Trophoblast cell (in vitro differentiated cells and primary cell): ENCODE results near the gene ADGRB3.

ENCODE experiments used
- DNase-seq, 2 donors: peaks; one replicate each; pipeline ENCODE4 v3.0.0-alpha.2; 2016
- H2AFZ ChIP-seq: 2 replicates; pipeline ENCODE4 v1.6.1; 2013; ENCODE audit warnings: low read length, moderate library complexity, mild to moderate bottlenecking; ENCODE audit not compliant: insufficient read depth, poor library complexity
- H2AK5ac ChIP-seq: 2 replicates; pipeline ENCODE4 v1.6.1; 2013; ENCODE audit warnings: mild to moderate bottlenecking, low read length
- H2BK120ac ChIP-seq: 2 replicates; pipeline ENCODE4 v1.6.1; 2013; ENCODE audit warnings: low read length, mild to moderate bottlenecking, moderate library complexity; ENCODE audit not compliant: insufficient read depth, poor library complexity
- H2BK12ac ChIP-seq: 2 replicates; pipeline ENCODE4 v1.6.1; 2013; ENCODE audit warnings: mild to moderate bottlenecking, low read length, moderate library complexity
- H2BK5ac ChIP-seq: 2 replicates; pipeline ENCODE4 v1.6.1; 2013; ENCODE audit warnings: low read length, low read depth, moderate library complexity, mild to moderate bottlenecking; ENCODE audit not compliant: poor library complexity
- H3K14ac ChIP-seq: 2 replicates; pipeline ENCODE4 v1.6.1; 2013; ENCODE audit warnings: mild to moderate bottlenecking, low read length
- H3K18ac ChIP-seq: 2 replicates; pipeline ENCODE4 v1.6.1; 2013; ENCODE audit warnings: mild to moderate bottlenecking, low read length
- H3K23ac ChIP-seq: 2 replicates; pipeline ENCODE4 v1.6.1; 2013; ENCODE audit warnings: low read length
- H3K27ac ChIP-seq: 2 replicates; pipeline ENCODE4 v1.5.1; 2013; ENCODE audit warnings: low read depth, mild to moderate bottlenecking, inconsistent platforms, low read length, moderate library complexity
- H3K27me3 ChIP-seq: 2 replicates; pipeline ENCODE4 v1.6.1; 2013; ENCODE audit warnings: inconsistent platforms, mild to moderate bottlenecking, low read length, moderate library complexity; ENCODE audit not compliant: insufficient read depth
- H3K36me3 ChIP-seq, 2 experiments: 1 replicate in 1 of 2; 2 replicates in 1 of 2; pipeline ENCODE4 v1.6.1; 2013; ENCODE audit warnings: low read length in 2 of 2, mild to moderate bottlenecking in 2 of 2, moderate library complexity in 1 of 2; ENCODE audit not compliant: insufficient read depth in 2 of 2, control insufficient read depth in 1 of 2
- H3K4ac ChIP-seq: 2 replicates; pipeline ENCODE4 v1.6.1; 2013; ENCODE audit warnings: low read depth, mild to moderate bottlenecking, low read length, moderate library complexity
- H3K4me1 ChIP-seq, 2 experiments: 1 replicate in 1 of 2; 2 replicates in 1 of 2; pipeline ENCODE4 v1.6.1; 2013; ENCODE audit warnings: low read length in 2 of 2, mild to moderate bottlenecking in 2 of 2, moderate library complexity in 1 of 2; ENCODE audit not compliant: insufficient read depth in 2 of 2, control insufficient read depth in 1 of 2
- H3K4me2 ChIP-seq: 2 replicates; pipeline ENCODE4 v1.6.1; 2013; ENCODE audit warnings: inconsistent platforms, mild to moderate bottlenecking, low read length, moderate library complexity
- H3K4me3 ChIP-seq: 2 replicates; pipeline ENCODE4 v1.5.1; 2013; ENCODE audit warnings: mild to moderate bottlenecking, low read depth, low read length, inconsistent platforms
- H3K79me1 ChIP-seq: one replicate; pipeline ENCODE4 v1.6.1; 2013; ENCODE audit warnings: low read length
- H3K79me2 ChIP-seq: 2 replicates; pipeline ENCODE4 v1.6.1; 2013; ENCODE audit warnings: low read length, mild to moderate bottlenecking; ENCODE audit not compliant: control insufficient read depth, insufficient read depth, poor library complexity
- H3K9ac ChIP-seq: 2 replicates; pipeline ENCODE4 v1.6.1; 2013; ENCODE audit warnings: mild to moderate bottlenecking, low read length
- H3K9me3 ChIP-seq: 2 replicates; pipeline ENCODE4 v1.6.1; 2013; ENCODE audit warnings: low read depth, mild to moderate bottlenecking, control low read depth, inconsistent platforms, low read length; ENCODE audit not compliant: insufficient read depth
- H4K12ac ChIP-seq: 2 replicates; pipeline ENCODE4 v1.6.1; 2013; ENCODE audit warnings: low read depth, mild to moderate bottlenecking, low read length, moderate library complexity
- H4K8ac ChIP-seq: 2 replicates; pipeline ENCODE4 v1.6.1; 2013; ENCODE audit warnings: low read depth, mild to moderate bottlenecking, low read length, moderate library complexity
- H4K91ac ChIP-seq: one replicate; pipeline ENCODE4 v1.6.1; 2013; ENCODE audit warnings: low read depth, mild to moderate bottlenecking, low read length, moderate library complexity
- WGBS: extraction: QIAGEN DNeasy Blood & Tissue Kit; methylation state at CpG from one replicate; pipeline ENCODE4 v1.1.7; 2013; ENCODE audit warnings: missing lambda C conversion rate; ENCODE audit not compliant: insufficient read length, insufficient coverage; ENCODE audit errors: extremely low coverage; 5-methylcytosine and 5-hydroxymethylcytosine counted together

The ADGRB3 gene

DNA sequence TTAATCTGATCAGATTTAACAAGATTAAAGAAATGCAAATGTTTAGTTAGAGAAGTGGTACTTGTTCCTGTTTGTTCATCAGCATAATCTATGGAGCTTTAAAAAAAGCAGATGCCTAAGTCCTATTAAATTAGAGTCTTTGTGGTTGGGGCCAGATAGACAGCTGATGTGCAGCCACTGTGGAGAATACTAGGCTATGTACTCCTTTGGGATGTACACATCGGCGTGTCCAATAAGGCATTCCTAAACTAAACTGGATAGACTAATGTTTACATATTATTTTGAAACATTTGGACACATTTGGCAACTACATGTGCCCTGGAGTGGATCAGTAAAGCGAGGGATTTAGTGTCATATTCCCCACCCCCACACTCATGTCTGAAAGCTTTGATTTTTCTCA, 702.2 kb downstream of the ADGRB3 start:
- no peak overlapping the region for H2BK5ac ChIP-seq
- no peaks in the 10 kb centered on the region for H3K36me3 ChIP-seq
- WGBS: no CpG with 5 or more reads among the region's 3 CpGs
- H3K4me2 ChIP-seq: no peak overlapping the region
- no peaks in the 10 kb centered on the region for H3K9me3 ChIP-seq
- H2AK5ac ChIP-seq: no peak overlapping the region
- H3K4ac ChIP-seq: no peak overlapping the region
- no peaks in the 10 kb centered on the region for H3K79me2 ChIP-seq
- no peak overlapping the region for H4K8ac ChIP-seq
- no peak overlapping the region for H3K4me3 ChIP-seq
- no peak for DNase-seq
- H3K27me3 ChIP-seq: no peaks in the 10 kb centered on the region
- H2BK12ac ChIP-seq: no peak overlapping the region
- no peak overlapping the region for H4K91ac ChIP-seq
- H3K79me1 ChIP-seq: no peaks in the 10 kb centered on the region
- H3K27ac ChIP-seq: no peak overlapping the region
- no peak overlapping the region for H3K14ac ChIP-seq
- no peak overlapping the region for H2BK120ac ChIP-seq
- H2AFZ ChIP-seq: no peak overlapping the region
- no peak overlapping the region for H3K23ac ChIP-seq
- no peak overlapping the region for H3K9ac ChIP-seq
- no peak overlapping the region for H4K12ac ChIP-seq
- no peaks in the 10 kb centered on the region for H3K4me1 ChIP-seq
- H3K18ac ChIP-seq: no peak overlapping the region

DNA sequence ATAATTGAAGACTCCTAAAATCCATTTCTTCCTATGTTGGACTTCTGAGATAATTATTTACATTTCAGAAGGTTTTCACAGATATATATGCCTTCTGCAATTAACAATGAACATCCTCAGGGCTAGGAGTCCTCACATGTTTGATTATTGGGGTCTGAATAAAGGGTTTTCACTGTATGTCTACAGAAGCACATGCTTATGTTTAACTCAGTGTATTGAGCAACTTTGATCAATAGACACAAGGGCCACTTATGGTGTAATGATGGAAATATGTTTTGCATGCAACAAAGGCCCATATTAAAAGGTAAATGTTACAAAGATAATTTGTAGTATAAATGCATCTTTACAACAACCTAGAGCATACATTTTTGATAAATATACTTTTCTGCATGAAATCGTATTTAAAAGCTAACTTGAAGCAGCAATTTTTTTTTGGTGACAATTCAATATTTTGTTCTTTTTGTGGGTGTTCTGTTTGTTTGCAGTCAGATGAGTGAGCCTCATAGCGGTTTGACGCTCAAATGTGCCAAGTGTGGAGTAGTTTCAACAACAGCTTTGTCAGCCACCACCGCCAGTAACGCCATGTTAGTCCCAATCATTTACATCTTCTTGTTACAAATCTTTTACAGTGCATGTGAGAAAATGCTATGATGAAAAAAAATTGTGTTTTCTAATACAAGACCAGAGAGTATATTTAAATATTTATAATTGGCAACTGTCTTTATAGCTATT, 703.5 kb downstream of the ADGRB3 start:
- no peaks in the 10 kb centered on the region for H3K79me1 ChIP-seq
- no peak overlapping the region for H3K14ac ChIP-seq
- no peak for DNase-seq
- H2AFZ ChIP-seq: no peak overlapping the region
- H3K27ac ChIP-seq: no peak overlapping the region
- no peak overlapping the region for H4K91ac ChIP-seq
- H2BK120ac ChIP-seq: no peak overlapping the region
- H3K9ac ChIP-seq: no peak overlapping the region
- no peak overlapping the region for H4K12ac ChIP-seq
- no peak overlapping the region for H2BK5ac ChIP-seq
- H3K18ac ChIP-seq: no peak overlapping the region
- no peaks in the 10 kb centered on the region for H3K79me2 ChIP-seq
- no peak overlapping the region for H3K4ac ChIP-seq
- no peaks in the 10 kb centered on the region for H3K36me3 ChIP-seq
- no peaks in the 10 kb centered on the region for H3K4me1 ChIP-seq
- H4K8ac ChIP-seq: no peak overlapping the region
- WGBS: no CpG with 5 or more reads among the region's 5 CpGs
- no peaks in the 10 kb centered on the region for H3K9me3 ChIP-seq
- H3K27me3 ChIP-seq: no peaks in the 10 kb centered on the region
- H3K23ac ChIP-seq: no peak overlapping the region
- H2AK5ac ChIP-seq: no peak overlapping the region
- no peak overlapping the region for H2BK12ac ChIP-seq
- H3K4me2 ChIP-seq: no peak overlapping the region
- H3K4me3 ChIP-seq: no peak overlapping the region

DNA sequence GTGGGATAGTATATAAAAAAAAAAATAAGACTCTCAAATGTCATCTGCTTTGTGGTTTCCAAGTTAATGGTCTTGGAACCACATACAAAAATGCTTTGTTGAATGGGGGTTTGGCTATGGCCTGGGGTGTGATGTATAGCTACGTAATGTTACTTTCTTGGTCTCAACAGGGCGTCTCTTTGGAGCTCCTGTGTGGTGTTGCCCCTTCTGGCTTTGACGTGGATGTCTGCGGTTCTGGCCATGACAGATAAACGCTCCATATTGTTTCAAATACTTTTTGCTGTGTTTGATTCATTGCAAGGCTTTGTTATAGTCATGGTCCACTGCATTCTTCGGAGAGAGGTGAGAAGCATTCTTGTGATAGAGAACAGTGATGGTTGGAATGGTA, 704.1 kb downstream of the ADGRB3 start:
- Histone ChIP-seq H3K23ac (no peak overlapping the region), H3K79me1 (no peaks in the 10 kb centered on the region), H2BK12ac (no peak overlapping the region), H3K4ac (no peak overlapping the region), H2BK120ac (no peak overlapping the region), H3K27me3 (no peaks in the 10 kb centered on the region), H2AFZ (no peak overlapping the region), H3K14ac (no peak overlapping the region), H4K91ac (no peak overlapping the region), H4K12ac (no peak overlapping the region), H3K4me3 (no peak overlapping the region), H3K4me1 (no peaks in the 10 kb centered on the region), H3K9me3 (no peaks in the 10 kb centered on the region), H3K27ac (no peak overlapping the region), H4K8ac (no peak overlapping the region), H3K79me2 (no peaks in the 10 kb centered on the region), H2BK5ac (no peak overlapping the region), H2AK5ac (no peak overlapping the region), H3K4me2 (no peak overlapping the region), H3K36me3 (no peaks in the 10 kb centered on the region), H3K18ac (no peak overlapping the region), H3K9ac (no peak overlapping the region)
- no peak for DNase-seq
- WGBS: no CpG with 5 or more reads among the region's 6 CpGs

DNA sequence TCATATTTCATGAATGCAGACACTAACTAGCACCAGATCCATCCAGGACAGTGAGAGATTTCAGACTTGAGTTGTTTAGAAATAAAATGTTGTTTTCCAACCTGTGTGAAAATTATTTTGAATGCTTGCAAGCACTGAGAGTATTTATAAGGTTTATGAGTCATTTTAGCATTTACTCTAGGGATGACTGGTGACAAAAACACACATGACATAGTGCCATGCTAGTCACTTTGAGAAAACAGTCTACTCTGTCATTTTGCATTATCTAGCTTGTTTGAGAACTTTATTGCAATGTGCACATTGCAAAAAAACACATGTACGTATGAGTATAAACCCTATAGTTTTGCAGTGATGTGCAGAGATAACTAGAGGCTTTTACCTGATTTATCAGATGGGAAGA, 705.1 kb downstream of the ADGRB3 start:
- H3K79me1 ChIP-seq: no peaks in the 10 kb centered on the region
- H4K8ac ChIP-seq: no peak overlapping the region
- H3K23ac ChIP-seq: no peak overlapping the region
- H4K91ac ChIP-seq: no peak overlapping the region
- H2AFZ ChIP-seq: no peak overlapping the region
- no peaks in the 10 kb centered on the region for H3K79me2 ChIP-seq
- H3K9ac ChIP-seq: no peak overlapping the region
- no peak overlapping the region for H2BK5ac ChIP-seq
- no peaks in the 10 kb centered on the region for H3K4me1 ChIP-seq
- no peak for DNase-seq
- no peaks in the 10 kb centered on the region for H3K36me3 ChIP-seq
- H2BK12ac ChIP-seq: no peak overlapping the region
- H4K12ac ChIP-seq: no peak overlapping the region
- no peak overlapping the region for H2BK120ac ChIP-seq
- no peak overlapping the region for H3K27ac ChIP-seq
- H3K4me2 ChIP-seq: no peak overlapping the region
- H3K4me3 ChIP-seq: no peak overlapping the region
- WGBS: no CpG with 5 or more reads among the region's 1 CpG
- no peak overlapping the region for H3K18ac ChIP-seq
- H3K9me3 ChIP-seq: no peaks in the 10 kb centered on the region
- no peak overlapping the region for H3K4ac ChIP-seq
- H2AK5ac ChIP-seq: no peak overlapping the region
- no peaks in the 10 kb centered on the region for H3K27me3 ChIP-seq
- no peak overlapping the region for H3K14ac ChIP-seq
